Measurements from ENCODE around the gene PUM2. TPM values are rescaled to one million over a fixed set of nuclear protein-coding genes. Genes with fewer than 3 reads are reported as not detected.

PUM2 gene
- total and polyA plus RNA-seq, 2 of the 13 experiments (the other 11 are each of a cell fraction or from before 2014, with no cell fraction given): 69.6 to 69.8 TPM

- peak; percentile 58; the same call in 1 of the 2 replicates for TF ChIP-seq ZNF609 (CRISPR knock-in tag; IDR thresholded peaks at IDR 0.05; ENCODE audit: borderline replicate concordance)
- peak; percentile 6; the same call in 1 of the 2 replicates for TF ChIP-seq UBTF (CRISPR knock-in tag; IDR thresholded peaks at IDR 0.05)
- TF ChIP-seq ARNT (IDR thresholded peaks at IDR 0.05): no peak
- TF ChIP-seq ZNF33A (CRISPR knock-in tag; IDR thresholded peaks at IDR 0.05; ENCODE audit: borderline replicate concordance): peak; percentile 14; the same call in 1 of the 2 replicates
- peak; percentile 57 for TF ChIP-seq MED8 (CRISPR knock-in tag; IDR thresholded peaks at IDR 0.05; ENCODE audit: insufficient replicate concordance)
- no peak for TF ChIP-seq ZNF83 (CRISPR knock-in tag; IDR thresholded peaks at IDR 0.05; ENCODE audit: borderline replicate concordance)
- TF ChIP-seq GATAD2A (CRISPR knock-in tag; IDR thresholded peaks at IDR 0.05): peak; percentile 72
- no peak for TF ChIP-seq ZFAT (CRISPR knock-in tag; conservative IDR thresholded peaks at IDR 0.05)
- TF ChIP-seq SOX5 (CRISPR knock-in tag; IDR thresholded peaks at IDR 0.05; ENCODE audit: borderline replicate concordance): peak; percentile 35; the same call in 1 of the 2 replicates
- 0 out of 2 replicates have a peak, but pooled peaks have one; percentile 5 for TF ChIP-seq RAD21 (CRISPR knock-in tag; IDR thresholded peaks at IDR 0.05)
- TF ChIP-seq ZBTB20 (CRISPR knock-in tag; IDR thresholded peaks at IDR 0.05; ENCODE audit: borderline replicate concordance, low read depth): peak; percentile 95
- no peak for TF ChIP-seq EZH2 (conservative IDR thresholded peaks at IDR 0.05; ENCODE audit: low read depth, low read length)
- TF ChIP-seq RARA (CRISPR knock-in tag; IDR thresholded peaks at IDR 0.05): peak; percentile 41
- TF ChIP-seq ZNF879 (CRISPR knock-in tag; IDR thresholded peaks at IDR 0.05): peak; percentile 36; the same call in 1 of the 2 replicates
- 0 out of 2 replicates have a peak, but pooled peaks have one; percentile 24 for TF ChIP-seq MZF1 (CRISPR knock-in tag; IDR thresholded peaks at IDR 0.05; ENCODE audit: borderline replicate concordance)
- TF ChIP-seq SNAPC4 (CRISPR knock-in tag; IDR thresholded peaks at IDR 0.05): peak; percentile 60
These were observed 1.0 kb upstream of the PUM2 start (continued) for GRCh38 chr2:20351555-20352229.
